Umbilical cord (tissue), 2 donors: ENCODE measurements around the gene PAM. TPM values are rescaled to one million over a fixed set of nuclear protein-coding genes. Genes with fewer than 3 reads are reported as not detected.

Experiments used
- DNase-seq: peaks from one replicate; pipeline ENCODE4 v3.0.0-alpha.2; 2015; ENCODE audit warnings: low spot score
- total RNA-seq: library from RNA; depleted of rRNA; stranded (reverse); fragments of >200 nt; gene quantifications from one replicate; pipeline ENCODE4 v1.2.3, GENCODE V29; 2014; ENCODE audit warnings: low replicate concordance; ENCODE audit not compliant: insufficient read depth

Gene PAM
- total RNA-seq, 1 donor from 2014 or later = 143 TPM

- no peak for DNase-seq
Measured at GRCh38 chr5:102811972-102812371, 56.9 kb downstream of the PAM start.

DNA sequence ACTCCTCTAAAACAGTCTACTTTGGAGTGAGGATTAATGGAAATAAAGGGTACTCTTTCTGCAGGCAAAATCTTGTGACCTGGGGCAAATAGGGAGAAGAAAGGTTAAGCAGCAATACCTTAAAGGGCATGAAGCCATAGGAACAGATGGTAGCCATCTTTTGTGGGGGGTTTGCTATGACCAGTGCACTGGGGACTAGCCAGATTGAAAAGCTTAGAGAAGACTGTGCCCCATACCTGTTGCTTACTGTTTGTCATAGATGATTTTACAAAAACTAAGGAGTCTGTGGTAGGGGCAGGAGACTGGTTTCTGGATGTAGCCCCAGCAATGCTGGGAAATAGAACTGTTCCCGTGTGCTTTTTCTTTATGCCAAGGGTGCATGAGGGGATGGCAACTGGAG is 58.6 kb downstream of the PAM start:
- no peak for DNase-seq

- DNase-seq = no peak
Measured at GRCh38 chr5:102815084-102815483, 60.0 kb downstream of the PAM start.

- DNase-seq = peak; percentile 15
Measured at GRCh38 chr5:102815540-102816332, 60.6 kb downstream of the PAM start.

DNA sequence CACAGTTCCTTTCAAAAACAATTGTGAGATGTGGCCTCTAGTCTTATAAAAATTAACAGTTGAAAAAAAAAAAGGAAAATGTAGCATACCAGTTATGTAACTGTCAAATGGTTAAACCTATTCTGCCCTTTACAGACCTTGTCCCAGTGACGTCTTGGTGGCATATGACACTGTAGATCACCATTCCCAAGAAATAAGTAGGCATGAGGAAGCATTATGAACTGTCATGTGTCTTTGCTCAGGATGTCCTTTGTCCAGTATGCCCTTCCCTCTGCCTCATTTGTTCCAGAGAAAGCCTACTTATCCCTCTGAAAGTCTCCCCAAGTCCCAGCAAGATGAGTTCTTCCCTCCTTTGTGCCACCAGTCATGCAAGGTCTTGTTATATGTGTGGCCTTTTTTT is 63.2 kb downstream of the PAM start:
- no peak for DNase-seq

GRCh38 chr5:102818934-102819333 is 63.8 kb downstream of the PAM start:
- no peak for DNase-seq

DNA sequence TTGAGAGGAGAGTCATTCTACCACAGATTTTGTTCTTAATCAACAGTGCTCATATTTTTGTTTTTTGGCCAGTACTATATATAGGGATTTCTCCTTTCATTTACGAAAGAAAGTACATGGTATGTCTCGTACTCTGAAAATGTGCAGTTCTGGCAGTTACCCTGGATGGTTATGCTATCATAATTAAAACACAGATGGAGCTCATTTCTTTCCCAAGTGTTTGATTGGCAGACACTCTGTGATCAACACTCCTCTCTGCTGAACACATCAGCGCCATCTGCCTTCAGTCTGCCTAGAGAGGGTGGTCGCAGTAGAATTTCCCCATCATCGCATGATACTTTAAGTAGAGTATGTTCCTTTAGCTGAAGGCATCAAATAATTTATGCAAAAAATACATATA is 64.5 kb downstream of the PAM start:
- no peak for DNase-seq

DNA sequence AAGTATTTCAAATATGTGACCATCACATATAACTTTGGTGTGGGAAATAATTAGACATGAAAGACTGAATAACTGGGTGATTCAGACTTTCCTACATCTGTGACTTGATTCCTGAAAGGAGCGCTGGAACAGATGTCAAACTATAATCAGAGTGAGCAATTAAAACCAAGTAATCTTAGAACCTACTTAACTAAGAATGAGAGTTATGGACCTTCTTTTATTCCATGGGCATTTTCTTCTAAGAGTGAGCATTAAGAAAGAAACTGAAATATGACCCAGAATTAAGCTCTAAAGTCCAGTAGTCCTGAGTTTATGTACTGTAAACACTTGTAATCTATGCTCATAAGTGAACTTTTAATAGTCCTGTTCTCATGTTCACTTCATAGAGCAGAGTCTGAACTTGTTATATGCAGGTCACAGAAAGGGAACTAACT is 68.4 kb downstream of the PAM start:
- peak; percentile 25 for DNase-seq

GRCh38 chr5:102826629-102827028 is 71.5 kb downstream of the PAM start:
- DNase-seq = no peak

- no peak for DNase-seq
Measured at GRCh38 chr5:102830241-102830640, 75.1 kb downstream of the PAM start.

GRCh38 chr5:102832445-102832844 is 77.3 kb downstream of the PAM start:
- DNase-seq = no peak

DNA sequence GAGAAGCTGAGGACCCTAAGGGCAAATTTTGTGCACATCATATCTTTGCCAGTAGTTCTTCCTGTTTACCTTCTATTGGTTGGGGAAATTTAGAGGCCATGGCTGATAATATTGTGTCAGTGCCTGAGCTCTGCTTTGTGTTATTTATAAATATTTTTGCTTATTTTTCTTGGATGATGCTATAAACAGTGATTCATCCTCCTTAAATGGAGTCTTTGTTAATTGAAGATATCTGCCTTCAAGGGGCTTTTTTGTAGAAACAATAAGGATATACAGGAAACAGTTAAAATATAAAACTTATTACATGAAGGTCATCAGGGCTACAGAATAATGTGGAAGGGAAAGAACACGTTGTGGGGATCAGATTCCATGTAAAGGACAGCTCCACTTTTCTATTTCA is 78.0 kb downstream of the PAM start:
- no peak for DNase-seq

GRCh38 chr5:102834438-102834964 is 79.4 kb downstream of the PAM start:
- no peak for DNase-seq

- no peak for DNase-seq
Measured at GRCh38 chr5:102835717-102836116, 80.6 kb downstream of the PAM start.

DNA sequence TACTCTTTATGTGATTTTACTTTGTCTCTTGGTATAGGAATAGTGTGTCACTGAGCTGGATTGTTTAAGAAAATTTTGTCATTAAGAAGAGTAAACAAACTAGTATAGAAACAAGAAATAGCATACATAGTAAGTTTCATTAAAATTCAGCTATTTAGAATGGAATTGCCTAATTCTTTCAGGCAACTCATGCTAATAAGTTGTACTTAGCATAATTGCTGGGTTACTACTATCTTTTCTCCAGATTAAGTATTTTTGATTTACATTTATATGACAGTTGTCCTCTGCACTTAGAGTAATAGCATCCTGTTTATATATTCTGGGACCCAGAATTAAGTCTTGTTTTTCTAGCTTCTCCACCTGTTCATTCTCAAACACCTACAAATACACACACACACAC is 85.9 kb downstream of the PAM start:
- DNase-seq = no peak

GRCh38 chr5:102843997-102844396 is 88.9 kb downstream of the PAM start:
- no peak for DNase-seq

DNA sequence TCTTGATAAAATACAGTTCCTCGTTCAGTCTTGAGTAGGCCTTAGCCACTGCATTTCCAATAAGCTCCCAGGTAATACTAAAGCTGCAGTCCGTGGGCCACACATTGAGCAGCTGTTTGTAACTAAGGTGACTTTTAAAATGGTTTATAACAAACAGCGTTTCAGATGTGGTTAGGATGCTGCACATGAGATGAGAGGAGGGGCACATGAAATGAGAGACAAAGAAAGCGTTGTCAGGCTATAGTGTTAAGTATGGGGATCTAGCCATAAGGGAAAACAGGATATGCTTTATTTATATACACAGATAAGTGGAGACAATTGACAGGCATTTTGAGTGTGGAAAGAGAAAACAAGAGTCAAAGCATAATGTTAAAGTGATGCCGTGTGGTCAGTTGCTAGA is 89.9 kb downstream of the PAM start:
- DNase-seq = no peak

DNA sequence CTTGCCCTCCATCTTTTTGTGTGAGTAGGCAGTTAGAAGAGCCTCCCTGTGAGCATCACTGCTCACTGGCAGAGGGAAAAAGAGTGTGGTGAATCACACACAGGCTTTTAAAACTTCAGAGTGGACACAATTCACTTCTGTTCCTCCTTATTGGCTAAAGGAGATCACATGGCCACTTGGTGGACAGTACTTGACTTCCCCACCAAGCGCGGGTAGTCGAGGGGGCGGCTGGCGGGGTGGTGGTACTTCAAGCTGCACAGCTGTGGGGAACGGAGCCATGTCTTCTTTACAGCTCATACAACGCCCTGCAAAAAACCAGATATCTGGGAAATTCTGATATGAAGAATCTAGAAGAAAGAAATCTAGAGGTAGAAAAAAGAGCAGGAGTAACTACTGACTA is 95.4 kb downstream of the PAM start:
- no peak for DNase-seq

- no peak for DNase-seq
Measured at GRCh38 chr5:102853680-102854079, 98.6 kb downstream of the PAM start.

DNA sequence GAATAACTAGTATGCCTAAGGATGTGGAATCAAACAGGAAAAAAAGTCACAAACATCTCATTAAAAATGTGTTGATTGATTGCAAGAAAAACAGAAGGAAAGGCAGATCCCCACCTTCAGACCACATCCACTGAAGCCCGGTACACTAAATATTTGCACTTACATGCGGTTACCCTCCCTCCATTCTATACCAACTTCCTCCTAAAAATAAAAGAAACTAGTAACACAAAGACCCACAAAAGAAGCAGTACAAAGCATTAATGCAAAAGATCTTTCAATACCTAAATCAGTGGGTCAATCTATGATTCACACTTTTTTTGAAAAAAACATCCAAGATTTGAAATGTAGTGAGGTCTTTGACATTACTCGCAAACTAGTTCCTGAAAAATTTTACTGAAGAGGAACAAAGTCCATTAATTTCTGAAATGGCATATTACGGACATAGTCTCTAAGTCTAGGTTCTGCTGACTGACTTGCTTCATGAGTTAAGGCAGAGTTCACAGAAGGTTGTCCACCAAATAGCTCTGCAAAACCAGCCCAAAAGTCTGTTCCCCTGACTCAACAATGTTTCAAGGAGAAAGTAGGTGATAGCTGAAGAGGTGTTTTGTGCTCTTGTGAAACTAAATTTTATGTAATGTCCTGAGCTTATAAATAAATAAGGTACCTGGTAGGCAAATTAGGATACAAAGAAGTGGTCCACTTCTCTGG is 100.7 kb downstream of the PAM start:
- no peak for DNase-seq

- peak; percentile 39 for DNase-seq
Measured at GRCh38 chr5:102856389-102856777, 101.3 kb downstream of the PAM start.

GRCh38 chr5:102857076-102857818 is 102.1 kb downstream of the PAM start:
- no peak for DNase-seq
